ENCODE measurements around the gene CSRP2.

DNA sequence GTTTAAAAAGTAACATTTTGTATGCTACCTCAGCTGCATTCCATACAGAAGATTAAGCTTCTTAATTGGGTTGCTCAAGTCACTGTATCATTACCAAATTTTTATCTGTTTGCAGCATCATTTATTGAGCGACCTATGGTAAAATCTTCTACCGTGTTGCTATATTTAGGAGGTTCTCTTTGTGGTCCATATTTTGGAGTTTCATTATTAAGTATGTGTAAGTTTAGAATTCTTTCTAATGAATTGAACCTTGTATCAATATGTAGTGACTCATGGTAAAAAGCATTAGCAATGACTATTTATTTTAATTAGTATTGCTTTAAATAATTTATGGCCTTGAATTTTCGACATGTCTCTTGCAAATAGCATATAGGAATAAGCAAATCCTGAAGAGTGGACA lies 42.2 kb downstream of the CSRP2 start:
- TF ChIP-seq, protein P1, sequence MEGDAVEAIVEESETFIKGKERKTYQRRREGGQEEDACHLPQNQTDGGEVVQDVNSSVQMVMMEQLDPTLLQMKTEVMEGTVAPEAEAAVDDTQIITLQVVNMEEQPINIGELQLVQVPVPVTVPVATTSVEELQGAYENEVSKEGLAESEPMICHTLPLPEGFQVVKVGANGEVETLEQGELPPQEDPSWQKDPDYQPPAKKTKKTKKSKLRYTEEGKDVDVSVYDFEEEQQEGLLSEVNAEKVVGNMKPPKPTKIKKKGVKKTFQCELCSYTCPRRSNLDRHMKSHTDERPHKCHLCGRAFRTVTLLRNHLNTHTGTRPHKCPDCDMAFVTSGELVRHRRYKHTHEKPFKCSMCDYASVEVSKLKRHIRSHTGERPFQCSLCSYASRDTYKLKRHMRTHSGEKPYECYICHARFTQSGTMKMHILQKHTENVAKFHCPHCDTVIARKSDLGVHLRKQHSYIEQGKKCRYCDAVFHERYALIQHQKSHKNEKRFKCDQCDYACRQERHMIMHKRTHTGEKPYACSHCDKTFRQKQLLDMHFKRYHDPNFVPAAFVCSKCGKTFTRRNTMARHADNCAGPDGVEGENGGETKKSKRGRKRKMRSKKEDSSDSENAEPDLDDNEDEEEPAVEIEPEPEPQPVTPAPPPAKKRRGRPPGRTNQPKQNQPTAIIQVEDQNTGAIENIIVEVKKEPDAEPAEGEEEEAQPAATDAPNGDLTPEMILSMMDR (IDR thresholded peaks at IDR 0.05), result no peak
- TF ChIP-seq POLR2A (IDR thresholded peaks at IDR 0.05) (no peak), POLR2AphosphoS5 (IDR thresholded peaks at IDR 0.05) (no peak), EP300 (IDR thresholded peaks at IDR 0.05; ENCODE audit: low read depth) (no peak)

Measured in transverse colon (tissue), 4 donors.